GM21723 (cell line): Measurements from ENCODE around the gene FXYD3.

Experiments
- ATAC-seq: cut with Tn5 transposase; IDR thresholded peaks from one replicate; pipeline ENCODE4 v1.9.1; 2021; ENCODE audit warnings: mild to moderate bottlenecking, moderate library complexity; ENCODE audit not compliant: unreplicated experiment

FXYD3 gene

DNA sequence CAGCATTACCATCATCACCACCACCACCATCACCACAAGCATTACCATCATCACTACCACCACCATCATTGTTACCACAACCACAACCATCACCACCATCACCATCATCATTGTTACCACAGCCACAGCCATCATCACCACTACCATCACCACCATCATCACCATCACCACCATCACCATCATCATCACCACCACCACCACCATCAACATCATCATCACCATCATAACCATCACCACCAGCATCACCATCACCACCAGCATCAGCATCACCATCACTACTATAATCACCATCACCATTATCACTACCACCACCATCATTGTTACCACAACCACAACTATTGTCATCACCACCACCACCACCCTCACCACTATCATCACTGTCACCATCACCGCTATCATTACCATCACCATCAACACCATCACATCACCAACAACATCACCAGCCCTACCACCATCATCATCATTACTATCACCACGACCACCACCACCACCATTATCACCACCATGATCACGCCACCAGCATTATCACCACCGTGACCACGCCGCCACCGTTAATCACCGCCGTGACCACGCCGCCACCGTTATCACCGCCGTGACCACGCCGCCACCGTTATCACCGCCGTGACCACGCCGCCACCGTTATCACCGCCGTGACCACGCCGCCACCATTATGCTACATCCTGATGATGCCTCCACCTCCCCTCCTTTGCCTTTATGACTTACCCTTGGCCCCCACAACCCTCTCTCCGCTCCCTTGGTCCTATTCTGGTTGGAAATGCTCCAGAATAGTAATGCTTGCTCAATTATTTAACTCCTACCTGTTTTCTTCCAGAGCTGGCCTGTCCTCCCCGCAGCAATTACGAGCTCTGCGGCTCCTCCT, 10.0 kb upstream of the FXYD3 start:
- no peak for ATAC-seq

DNA sequence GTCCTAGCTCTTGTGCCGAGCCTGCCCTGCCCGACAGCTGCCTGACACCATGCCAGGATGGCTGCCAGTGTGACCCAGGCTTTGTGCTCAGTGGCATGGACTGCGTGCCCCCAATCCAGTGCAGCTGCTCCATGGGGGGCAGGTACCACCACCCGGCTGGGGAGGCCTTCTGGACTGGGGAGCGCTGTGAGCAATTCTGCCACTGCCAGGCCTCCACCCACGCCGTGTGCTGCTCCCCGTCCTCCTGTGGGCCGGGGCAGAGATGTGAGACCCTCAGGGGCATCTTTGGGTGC, 9.4 kb upstream of the FXYD3 start:
- ATAC-seq: no peak

DNA sequence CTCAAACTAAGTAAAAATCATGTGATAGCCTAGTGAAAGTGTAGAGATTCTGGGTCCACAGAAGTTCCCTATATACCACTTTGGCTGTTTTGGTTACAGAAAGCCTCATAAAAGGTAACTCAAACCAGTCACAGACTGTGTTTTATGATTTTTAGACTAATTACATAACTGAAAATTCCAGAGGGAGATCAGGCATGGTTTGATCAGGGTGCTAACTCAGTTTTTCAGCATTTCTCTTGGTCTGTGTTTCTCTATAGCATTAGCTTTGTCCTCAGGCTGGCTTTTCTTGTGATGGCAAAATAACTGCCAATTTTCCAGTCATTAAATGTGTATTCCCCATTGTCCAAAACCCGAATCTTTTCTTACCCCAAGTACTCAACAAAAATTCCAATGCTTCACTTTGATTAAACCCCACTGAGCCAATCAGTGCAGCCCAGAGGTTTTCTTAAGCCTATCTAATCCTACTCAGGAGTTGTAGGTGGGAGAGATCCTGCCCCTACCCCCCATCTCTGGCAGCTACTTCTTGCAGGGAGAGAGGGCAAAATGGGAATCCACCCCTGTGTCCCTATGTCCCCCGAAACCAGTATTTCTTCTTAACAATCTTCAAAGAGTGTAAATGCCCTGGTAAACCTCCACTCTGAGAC, 8.6 kb upstream of the FXYD3 start:
- ATAC-seq: no peak

DNA sequence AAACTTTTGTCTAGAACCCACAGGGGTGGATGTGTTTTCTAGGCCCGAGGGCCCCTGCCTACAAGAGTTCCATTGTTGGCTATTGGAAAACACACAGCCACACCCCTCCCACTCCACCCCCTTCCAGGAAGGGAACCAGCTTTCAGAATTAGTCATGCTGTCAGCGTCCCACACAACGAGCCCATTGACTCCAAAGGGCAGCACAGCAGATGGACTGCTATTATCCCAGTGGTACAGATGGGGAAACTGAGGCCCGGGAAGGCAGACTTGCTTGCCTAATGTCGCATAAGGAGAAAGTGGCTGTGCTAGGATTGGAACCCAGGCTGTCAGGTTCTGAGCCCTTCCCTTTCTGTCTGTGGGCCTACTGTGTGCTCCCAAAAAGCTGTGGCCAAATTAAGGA, 8.1 kb upstream of the FXYD3 start:
- ATAC-seq: no peak

DNA sequence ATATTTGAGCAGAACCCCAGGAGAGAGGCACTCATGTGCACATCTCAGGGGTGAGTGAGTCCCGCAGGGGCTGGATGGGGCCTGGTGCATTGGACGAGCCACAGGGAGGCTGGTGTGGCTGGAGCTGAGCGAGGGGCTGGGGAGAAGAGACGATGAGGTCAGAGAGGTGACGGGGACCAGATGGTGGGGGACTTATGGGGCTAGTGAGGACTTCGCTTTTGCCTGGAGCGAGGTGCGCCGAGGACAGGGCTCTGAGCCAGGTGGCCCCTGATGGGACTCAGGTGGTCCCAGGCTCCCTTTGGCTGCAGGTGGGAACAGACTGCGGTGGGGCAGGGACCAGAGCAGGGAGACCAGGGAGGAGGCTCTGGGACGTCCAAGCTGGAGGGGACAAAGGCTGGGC, 6.9 kb upstream of the FXYD3 start:
- ATAC-seq: no peak

DNA sequence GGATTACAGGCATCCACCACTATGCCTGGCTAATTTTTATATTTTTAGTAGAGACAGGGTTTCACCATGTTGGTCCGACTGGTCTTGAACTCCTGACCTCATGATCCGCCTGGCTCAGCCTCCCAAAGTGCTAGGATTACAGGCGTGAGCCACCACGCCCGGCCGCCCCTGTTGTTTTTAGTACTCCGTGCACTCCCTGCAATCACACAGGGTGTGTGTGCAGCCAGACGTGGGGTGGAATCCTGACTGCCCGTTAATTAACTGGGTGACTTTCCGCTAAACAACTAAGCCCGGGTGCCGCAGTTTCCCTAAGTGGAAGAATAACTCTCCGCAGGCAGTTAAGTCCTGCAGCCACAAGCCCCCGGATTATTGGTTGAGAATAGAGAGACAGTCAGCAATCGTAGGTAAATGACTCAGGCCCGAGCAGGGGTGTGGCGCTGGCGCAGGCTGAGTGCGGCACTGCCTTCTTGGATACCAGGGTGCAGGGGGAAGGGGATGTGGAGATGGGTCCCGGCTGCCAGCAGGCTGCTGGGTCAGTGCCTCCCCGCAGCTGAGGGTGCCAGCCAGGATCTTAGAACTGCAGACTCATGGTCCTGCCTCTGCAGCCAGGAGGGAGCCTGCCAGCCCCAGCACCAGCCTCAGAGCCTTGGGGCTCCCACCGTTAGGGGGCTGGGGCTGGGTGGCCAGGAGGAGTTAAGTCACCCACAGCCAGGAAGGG, 6.1 kb upstream of the FXYD3 start:
- no peak for ATAC-seq

DNA sequence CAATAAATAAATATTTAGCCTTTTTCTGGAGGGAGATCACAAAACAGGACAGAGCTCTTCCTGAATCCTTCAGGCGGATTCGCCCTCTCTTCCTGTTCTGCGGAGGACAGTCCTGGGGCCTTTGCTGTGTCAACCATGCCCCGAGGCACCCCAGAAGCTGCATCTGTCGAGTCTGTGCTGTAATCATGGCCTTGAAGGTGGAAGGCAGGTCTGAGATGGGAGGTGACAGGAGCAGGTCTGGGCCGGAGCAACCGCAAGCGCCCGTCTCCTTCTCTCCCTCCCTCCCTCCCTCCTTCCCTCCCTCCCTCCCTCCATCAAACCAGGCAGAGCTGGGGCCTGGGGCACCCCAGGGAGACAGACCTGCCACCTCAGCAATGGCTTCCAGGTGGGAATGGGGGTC, 4.6 kb upstream of the FXYD3 start:
- no peak for ATAC-seq

DNA sequence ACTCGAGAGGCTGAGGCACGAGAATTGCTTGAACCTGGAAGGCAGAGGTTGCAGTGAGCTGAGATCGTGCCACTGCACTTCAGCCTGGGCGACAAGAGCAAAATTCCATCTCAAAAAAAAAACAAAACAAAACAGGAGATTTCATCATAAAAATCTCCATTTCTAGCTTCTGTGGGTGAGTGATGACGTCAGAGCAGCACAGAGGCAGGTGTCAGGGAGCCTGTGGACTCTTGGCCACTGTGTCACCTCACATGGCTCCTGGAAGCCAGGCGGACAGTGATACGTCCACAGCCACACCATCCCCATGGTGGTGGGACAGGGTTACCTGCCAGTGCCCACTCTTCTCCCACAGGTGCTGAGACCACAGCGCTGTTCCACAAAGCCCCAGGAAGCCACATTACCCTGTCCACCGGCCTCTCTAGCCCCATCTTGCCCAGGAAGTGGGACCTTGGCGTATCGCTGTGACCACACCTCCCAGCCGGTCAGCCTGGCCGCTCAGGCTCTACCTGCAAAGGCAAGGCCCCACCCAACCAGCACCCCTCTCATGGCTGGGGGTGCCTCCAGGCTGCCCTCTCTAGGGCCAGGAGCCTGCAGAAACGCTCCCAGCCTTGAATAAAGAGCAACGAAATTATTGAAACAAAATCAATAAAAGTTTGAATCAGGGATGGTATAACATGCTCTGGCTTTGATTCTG, 2.5 kb upstream of the FXYD3 start:
- no peak for ATAC-seq

DNA sequence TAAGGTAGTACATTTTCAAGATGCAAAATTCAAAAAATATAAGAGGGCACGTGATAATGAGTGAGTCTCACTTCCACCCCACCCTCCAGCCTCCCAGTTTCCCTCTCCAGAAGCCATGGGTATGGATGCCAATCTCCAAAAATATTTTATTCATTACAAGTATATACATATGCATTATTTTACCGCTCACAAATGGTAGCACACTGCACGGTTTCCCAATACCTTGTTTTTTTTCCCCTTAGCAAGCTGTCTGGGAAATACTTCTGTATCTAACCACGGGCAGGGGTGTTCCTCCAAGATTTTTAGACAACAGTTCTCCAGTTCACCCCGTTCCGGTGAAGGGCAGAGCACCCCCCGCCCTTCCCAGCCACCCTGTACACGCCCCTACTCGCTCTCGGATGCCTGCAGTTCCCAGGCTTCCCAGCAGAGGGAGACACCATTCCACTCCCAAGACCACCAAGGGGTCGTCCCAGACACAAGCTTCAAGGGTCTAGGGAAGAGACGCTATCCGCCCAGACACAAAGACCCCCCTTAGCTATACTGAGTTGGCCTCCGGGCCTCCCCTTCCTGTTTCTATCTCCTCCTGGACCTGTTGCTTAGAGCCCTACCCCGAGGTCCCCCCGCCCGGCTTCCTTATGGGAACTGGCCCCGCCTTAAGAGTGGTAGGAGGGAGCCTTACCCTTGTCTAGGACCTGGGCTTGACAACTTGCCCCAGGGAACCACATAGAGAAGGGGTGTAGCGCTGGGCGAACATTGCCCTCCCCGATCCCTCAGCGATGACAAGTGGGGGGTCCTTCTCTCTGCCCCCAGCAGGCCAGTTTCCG, 1.1 kb upstream of the FXYD3 start:
- no peak for ATAC-seq

DNA sequence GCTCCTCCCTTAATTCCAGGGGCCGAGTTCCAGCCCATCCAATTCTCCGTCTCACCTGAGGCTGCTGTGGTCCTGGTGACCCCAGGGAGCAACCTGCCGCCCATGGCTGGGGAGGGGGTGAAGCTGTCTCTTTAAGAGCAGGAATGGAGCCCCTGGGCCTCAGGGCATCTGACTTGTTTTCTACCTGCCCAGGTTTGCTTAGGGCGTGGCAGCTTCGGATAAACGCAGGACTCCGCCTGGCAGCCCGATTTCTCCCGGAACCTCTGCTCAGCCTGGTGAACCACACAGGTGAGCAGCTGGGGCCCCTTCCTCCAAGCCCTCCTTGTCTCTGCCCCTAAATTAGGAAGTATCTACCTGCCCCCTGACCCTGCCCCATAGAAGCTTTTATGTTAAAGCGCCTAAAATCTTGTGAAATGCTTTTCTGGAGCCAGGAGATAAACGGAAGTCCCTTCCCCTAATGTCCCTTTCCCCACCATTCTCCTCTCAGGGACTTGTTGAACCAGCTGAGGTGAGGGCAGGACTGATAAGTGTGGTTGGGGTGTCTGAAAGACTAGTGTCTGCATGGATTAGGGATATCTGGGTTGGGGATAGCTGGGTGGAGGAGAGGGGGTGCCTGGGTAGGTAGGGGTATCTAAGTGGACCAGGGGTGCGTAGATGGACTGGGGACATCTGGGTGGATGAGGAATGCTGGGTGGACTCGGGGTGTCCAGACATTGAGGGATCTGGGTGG, 614 bp downstream of the FXYD3 start:
- no peak for ATAC-seq

DNA sequence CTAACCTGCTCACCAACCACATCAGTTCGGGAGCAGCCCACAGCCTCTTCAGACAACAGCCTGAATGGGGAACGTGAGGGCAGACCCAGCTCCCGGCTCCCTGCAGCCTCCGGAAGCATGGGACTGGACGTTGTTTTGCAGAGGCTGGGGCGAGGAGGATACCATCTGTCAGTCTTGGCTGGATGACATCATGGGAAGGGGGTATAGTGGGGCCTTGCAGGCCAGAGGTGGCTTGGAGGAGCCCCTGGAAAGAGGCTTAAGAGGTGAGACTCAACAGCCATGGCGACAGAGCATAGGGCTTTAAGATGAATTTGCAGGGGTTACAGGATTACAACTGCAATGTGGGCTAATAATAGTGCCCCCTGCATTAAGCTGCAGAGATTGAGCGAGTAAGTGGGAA, 1.5 kb downstream of the FXYD3 start:
- no peak for ATAC-seq

DNA sequence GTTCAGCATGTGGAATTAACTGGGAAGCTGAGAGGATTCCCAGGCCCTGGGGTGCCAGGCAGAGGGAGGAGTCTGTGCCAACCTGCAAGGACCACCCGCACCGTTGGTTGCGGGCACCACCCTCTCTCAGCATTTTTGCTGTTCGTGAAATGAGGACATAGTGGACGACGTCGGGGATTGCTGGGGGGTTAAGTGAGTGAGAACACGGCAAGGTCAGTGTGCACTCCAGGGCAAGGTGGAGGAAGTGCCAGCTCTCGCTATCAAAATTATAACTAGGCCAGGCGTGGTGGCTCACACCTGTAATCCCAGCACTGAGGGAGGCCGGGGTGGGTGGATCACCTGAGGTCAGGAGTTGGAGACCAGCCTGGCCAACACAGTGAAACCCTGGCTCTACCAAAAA, 2.2 kb downstream of the FXYD3 start:
- ATAC-seq: no peak

DNA sequence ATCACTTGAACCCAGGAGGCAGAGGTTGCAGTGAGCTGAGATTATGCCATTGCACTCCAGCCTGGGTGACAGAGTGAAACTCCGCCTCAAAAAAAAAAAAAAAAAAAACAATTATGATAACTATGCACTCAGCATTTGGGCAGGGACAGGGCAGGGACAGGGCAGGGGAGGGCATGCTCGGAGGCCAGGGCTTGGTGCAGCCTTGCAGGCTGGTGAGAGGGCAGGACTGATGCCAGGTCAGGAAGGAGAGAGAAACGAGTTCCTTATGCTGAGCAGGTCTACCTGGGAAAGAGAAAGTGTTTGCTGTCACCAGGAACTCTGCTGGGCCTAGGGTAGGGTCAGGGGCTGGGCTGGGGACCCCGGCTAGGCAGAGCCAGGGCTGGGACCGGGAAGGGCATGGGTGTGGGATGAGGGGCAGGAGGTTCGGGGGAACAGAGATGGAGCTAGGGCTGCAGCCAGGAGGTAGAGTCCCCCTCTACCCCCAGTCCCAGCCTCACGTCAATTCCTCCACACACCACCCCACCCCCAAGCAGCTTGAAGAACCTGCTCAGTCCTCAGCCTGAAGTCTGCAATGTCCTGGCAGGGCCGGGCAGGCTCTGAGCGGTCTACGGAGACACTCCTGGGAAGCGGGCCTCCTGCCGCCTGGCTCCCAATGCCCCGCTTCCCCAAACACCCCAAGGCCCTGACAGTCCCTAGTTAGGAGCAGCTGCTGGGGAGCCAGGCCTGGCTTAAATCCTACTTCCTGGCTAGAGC, 2.8 kb downstream of the FXYD3 start:
- ATAC-seq: no peak

DNA sequence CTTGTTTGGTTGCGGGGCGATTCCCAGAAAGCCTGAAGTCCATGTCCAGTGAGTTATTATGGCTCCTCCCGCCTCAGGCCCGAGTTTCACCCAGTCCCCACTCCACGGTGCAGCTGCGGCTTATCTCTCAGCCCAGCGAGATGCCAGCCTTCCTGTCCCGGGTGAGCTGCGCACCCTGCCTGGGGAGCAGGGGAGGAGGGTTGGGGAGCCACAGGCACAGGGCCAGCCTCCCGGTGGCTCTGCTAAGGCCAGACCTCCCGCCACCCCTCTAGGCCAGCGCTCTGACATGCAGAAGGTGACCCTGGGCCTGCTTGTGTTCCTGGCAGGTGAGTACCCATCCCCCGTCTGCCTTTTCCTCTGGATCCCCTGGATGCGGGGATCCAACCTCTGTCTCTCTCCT, 3.5 kb downstream of the FXYD3 start:
- ATAC-seq: no peak

DNA sequence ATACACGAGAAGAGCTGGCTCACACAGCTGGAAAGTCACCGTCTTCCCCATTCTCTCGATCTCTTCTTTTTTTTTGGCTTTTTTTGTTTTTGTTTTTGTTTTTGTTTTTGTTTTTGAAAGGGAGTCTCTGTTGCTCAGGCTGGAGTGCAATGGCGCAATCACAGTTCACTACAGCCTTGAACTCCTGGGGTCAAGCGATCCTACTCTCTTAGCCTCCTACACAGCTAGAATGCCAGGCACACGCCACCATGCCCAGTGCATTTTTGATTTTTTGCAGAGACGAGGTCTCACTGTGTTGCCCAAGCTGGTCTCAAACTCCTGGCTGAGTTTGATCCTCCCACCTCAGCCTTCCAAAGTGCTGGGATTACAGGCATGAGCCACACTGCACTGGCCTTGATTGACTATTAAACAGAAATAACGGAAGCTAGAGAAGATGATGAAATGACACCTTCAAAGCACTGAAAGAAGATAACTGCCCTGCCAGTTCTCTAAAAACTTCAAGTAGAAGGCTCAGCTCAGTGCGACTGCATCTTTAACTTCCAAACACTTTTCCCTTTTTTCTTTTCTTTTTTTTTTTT, 4.0 kb downstream of the FXYD3 start:
- ATAC-seq: no peak

DNA sequence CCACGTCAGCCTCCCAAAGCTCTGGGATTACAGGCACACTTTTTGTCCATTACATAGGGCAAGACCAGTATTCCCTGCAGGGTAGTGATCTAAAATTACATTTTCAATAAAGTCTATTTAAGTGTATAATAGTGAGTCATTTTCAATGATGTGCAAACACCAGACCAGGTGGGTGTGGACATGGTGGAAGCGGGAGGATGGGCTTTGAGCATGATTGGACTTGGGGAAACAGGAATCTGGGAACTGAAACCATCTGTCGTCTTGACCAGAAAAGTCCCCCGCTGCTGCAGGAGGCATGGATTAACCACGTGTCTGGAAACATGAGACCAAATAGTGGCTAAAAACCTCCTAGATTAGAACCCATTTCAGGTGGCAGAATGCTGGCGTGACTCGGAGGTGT, 4.9 kb downstream of the FXYD3 start:
- no peak for ATAC-seq

DNA sequence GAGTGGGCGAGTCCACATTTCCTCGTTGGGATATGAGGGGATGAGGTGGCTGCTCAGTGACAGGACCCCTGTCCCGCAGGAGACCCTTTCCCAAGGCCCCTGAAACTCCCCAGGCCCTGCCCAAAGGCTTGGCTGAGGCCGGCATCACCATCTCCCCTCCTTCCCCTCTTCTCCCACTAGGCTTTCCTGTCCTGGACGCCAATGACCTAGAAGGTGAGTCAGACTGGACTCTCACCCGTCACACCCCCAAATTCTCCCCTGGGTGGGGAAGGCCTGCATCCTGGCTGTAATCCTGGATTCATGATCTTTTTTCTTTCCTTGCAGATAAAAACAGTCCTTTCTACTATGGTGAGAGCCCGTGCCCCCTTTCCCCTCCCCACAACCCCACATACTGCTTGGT, 5.3 kb downstream of the FXYD3 start:
- no peak for ATAC-seq

DNA sequence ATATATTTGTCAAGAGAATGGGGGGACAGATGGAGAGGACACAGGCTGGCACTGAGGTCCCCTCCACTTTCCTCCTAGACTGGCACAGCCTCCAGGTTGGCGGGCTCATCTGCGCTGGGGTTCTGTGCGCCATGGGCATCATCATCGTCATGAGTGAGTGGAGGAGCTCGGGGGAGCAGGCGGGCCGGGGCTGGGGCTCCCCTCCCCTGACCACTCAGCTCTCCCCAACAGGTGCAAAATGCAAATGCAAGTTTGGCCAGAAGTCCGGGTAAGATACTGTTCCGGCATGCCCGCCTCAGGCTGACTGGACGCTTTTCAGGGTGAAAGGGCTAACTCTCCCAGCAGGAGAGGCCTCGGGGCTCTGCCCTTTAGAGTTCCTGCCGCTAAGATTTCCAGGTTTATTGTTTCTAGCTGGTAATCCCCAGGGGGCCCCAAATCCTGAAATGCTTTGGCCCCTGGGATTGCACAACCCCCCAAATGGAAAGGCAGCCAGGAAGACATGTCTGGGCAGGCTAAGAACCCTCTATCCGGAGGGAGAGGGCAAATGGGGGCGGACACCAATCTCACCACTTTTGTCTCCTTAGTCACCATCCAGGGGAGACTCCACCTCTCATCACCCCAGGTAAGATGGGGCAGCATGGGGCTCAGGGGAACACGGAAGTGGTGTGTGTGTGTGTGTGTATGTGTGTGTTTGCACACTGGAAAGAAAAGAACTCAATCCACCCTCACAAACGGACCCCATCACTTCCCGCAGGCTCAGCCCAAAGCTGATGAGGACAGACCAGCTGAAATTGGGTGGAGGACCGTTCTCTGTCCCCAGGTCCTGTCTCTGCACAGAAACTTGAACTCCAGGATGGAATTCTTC, 7.3 kb downstream of the FXYD3 start:
- ATAC-seq: no peak
